Skin epidermis (tissue), 12 donors: ENCODE measurements around the gene FXYD1.

Source experiments
- H3K27ac ChIP-seq, 21 experiments: fragments of 200-600 bp; sonication (generic) in 11 of 21; one replicate each; pipeline ENCODE4 v1.5.0; 2020; ENCODE audit warnings: mild to moderate bottlenecking in 3 of 21, inconsistent platforms in 2 of 21, moderate library complexity in 2 of 21
- H3K4me3 ChIP-seq, 7 experiments: fragments of 200-600 bp; sonication (generic) in 2 of 7; one replicate each; pipeline ENCODE4 v1.5.0; 2020; ENCODE audit warnings: inconsistent platforms in 2 of 7, mild to moderate bottlenecking in 2 of 7, moderate library complexity in 1 of 7

FXYD1 gene

DNA sequence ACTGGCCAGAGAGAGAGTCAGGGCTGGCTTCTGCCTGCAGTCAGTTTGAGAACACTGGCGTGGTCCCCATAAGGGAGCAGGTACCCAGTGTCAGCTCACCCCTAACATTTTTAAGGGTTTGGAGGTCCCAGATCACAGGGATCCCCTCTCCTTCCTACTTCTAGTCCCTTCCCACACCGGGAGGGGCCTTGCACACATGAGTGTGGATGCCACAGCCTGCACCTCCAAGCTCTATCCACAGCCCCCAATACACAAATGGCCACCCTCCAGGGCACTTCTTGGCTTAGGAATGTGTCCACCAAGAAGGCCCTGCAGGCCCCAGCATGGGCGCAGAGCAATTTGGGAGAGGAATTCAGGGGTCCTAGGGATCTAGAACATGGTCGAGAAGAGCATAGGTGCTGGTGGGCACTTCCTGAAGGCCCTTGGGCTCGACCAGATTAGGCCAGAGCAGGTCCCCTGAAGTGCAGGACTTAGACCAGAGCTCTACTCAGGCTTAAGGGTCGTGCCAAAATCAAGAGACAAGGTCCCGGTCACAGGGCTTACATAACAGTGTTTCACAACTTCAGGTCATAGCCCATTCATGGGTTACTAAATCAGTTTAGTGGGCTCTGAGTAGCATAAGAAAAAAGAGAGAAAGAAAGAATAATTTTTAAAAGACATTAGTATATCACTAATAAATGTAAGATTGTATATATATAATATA is 31.9 kb downstream of the FXYD1 start:
- H3K27ac ChIP-seq: peak overlapping the region in 3 of 21 experiments; percentile 16 to 71 (median 26)
- H3K4me3 ChIP-seq: no peak overlapping the region

GRCh38 chr19:35171730-35172129 is 33.1 kb downstream of the FXYD1 start:
- Histone ChIP-seq H3K4me3 (no peak overlapping the region), H3K27ac (no peak overlapping the region)

DNA sequence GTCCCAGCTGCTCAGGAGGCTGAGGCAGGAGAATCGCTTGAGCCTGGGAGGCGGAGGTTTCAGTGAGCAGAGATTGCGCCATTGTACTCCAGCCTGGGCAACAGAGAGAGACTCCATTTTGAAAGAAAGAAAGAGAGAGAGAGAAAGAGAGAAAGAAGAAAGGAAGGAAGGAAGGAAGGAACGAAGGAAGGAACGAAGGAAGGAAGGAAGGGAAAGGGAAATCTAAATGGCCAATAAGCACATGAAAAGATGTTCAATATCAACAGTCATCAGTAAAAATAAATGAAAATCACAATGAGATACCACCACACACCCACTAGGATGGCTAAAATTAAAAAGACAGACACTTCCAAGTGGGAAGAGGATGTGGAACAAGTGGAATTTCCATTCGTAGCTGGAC is 35.6 kb downstream of the FXYD1 start:
- no peak overlapping the region for H3K27ac ChIP-seq
- no peak overlapping the region for H3K4me3 ChIP-seq

- Histone ChIP-seq H3K4me3 (no peak overlapping the region), H3K27ac (peak overlapping the region in 2 of 21 experiments; percentile 8 to 33)
Observed at GRCh38 chr19:35176181-35176570, 37.6 kb downstream of the FXYD1 start.

DNA sequence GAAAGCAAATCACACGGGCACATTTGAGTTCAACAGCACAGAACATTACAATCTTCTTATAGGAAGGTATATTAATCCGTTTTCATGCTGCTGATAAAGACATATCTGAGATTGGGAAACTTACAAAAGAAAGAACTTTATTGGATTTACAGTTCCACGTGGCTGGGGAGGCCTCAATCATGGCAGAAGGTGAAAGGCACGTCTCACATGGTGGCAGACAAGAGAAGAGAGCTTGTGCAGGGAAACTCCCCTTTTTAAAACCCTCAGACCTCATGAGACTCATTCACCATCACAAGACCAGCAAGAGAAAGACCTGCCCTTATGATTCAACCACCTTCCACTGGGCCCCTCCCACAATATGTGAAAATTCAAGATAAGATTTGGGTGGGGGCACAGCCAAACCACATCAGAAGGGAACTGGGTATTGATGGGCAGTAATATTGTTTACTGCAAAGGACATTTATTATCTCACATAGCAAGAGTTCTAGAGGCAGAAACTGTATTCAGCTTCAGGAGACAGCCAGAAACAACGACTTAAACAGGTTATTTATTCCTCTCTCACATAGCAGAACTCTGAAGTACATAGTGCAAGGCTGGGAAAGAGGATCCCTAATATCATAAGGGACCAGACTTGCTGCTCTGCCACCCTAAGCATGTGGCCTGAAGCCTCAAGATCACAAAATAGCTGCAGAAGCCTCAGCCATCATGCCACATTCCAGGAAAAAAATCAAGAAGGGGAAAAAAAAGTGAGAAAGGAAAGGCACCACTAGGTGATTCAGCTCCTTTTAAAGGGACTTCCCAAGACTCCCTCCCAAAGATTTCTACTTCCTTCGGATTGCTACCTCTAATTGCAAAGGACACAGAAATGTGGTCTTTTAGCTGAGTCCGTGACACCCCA is 39.0 kb downstream of the FXYD1 start:
- no peak overlapping the region for H3K4me3 ChIP-seq
- no peak overlapping the region for H3K27ac ChIP-seq

DNA sequence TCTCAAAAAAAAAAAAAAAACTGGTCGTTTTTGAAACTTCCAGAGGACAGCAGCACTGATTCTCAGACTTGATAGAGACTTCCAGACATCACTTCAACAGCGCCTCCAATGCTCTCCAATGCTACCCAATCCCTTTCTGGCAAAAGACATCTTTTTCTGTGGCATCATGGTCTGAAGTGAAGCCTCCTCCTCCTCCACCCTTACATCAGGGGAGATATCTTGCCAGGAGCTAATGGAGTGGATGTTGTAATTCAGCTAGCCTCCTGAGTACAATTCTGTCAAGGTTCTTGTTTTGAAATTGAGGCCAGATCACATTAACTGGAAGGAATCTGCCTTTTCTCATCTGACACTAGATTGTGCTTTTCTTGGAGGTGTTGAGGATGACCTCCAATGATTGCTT is 40.1 kb downstream of the FXYD1 start:
- Histone ChIP-seq H3K27ac (no peak overlapping the region), H3K4me3 (no peak overlapping the region)

DNA sequence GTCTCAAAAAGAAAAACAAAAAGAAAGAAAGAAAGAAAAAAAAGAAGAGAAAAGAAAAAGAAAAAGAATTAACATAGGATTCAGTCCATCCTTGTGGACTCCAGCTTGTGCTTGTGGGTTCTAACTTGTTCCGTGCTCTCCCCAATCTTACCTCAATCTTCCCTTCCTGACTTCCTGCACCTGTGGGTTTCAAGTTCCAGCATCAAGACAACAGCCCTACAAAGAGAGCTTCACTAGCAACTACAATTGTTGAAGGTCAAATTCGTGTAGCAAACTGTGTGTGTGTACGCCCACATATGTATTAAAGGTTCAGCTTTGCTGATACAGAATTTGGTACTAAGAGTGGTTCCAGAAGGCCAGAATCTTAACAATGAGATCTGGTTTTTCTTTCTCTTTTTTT is 41.2 kb downstream of the FXYD1 start:
- no peak overlapping the region for H3K27ac ChIP-seq
- no peak overlapping the region for H3K4me3 ChIP-seq

GRCh38 chr19:35181387-35181786 is 42.8 kb downstream of the FXYD1 start:
- no peak overlapping the region for H3K27ac ChIP-seq

DNA sequence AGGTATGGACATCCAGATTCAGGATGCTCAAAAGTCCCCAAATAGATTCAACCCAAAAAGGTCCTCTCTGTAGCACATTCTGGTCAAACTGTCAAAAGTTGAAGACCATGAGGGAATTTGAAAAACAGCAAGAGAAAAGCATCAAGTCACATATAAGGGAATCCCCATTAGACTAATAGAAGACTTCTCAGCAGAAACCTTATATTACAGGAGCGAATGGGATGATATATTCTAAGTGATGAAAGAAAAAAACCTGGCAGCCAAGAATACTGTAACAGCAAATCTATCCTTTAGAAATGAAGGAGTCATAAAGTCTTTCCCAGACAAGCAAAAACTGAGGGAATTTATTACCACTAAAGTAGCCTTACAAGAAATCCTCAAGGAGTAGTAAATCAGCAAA is 45.6 kb downstream of the FXYD1 start:
- no peak overlapping the region for H3K4me3 ChIP-seq
- no peak overlapping the region for H3K27ac ChIP-seq

More at GRCh38 chr19:35181387-35181786, 42.8 kb downstream of the FXYD1 start:
- no peak overlapping the region for H3K4me3 ChIP-seq

GRCh38 chr19:35184884-35185283 is 46.3 kb downstream of the FXYD1 start:
- Histone ChIP-seq H3K4me3 (no peak overlapping the region), H3K27ac (no peak overlapping the region)
